ENCODE data around the gene CMTM3. TPM values are rescaled to one million over a fixed set of nuclear protein-coding genes. Genes with fewer than 3 reads are reported as not detected.

CMTM3 gene
- total RNA-seq, 1 experiment from 2014 or later = 39.2 TPM

DNA sequence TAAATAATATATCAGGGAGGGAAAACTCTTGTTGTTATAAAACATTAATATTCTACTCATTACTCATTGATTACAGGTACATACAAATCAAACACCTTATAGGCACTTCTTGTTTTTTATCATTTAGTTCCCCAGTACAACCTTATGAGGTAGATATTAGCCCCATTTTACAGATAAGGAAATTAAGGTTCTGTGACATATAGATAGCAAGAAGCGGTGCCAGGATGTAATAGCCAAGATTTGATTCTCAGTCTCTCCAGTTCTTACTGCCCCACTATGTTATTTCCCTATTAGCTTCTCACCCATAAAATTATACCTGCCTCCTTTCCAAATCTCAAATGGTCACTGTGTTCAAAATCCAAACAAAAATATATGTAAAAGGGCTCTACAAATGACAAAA lies 36.9 kb downstream of the CMTM3 start:
- H3K4me2 ChIP-seq (ENCODE audit: insufficient read depth, insufficient read length, low read length) = no peak overlapping the region
- no peak overlapping the region for H3K14ac ChIP-seq (ENCODE audit: insufficient read depth, low read length)
- no peak overlapping the region for H4K8ac ChIP-seq (replicated peaks; ENCODE audit: insufficient read length, low read depth, low read length)
- H2BK15ac ChIP-seq (ENCODE audit: low read depth, low read length) = no peak overlapping the region
- H3K27ac ChIP-seq (ENCODE audit: insufficient read length, low read depth, low read length) = no peak overlapping the region
- H3K4ac ChIP-seq (ENCODE audit: low read depth, low read length) = no peak overlapping the region
- peaks cover 3% of the 10 kb centered on the region; the same call in 1 of the 2 replicates for H3K4me1 ChIP-seq (ENCODE audit: insufficient read depth, low read length)
- no peak overlapping the region for H4K5ac ChIP-seq (ENCODE audit: insufficient read length, low read depth, low read length)
- H3K27me3 Mint-ChIP-seq (ENCODE audit: low read depth) = no peaks in the 10 kb centered on the region
- TF ChIP-seq, protein P1, sequence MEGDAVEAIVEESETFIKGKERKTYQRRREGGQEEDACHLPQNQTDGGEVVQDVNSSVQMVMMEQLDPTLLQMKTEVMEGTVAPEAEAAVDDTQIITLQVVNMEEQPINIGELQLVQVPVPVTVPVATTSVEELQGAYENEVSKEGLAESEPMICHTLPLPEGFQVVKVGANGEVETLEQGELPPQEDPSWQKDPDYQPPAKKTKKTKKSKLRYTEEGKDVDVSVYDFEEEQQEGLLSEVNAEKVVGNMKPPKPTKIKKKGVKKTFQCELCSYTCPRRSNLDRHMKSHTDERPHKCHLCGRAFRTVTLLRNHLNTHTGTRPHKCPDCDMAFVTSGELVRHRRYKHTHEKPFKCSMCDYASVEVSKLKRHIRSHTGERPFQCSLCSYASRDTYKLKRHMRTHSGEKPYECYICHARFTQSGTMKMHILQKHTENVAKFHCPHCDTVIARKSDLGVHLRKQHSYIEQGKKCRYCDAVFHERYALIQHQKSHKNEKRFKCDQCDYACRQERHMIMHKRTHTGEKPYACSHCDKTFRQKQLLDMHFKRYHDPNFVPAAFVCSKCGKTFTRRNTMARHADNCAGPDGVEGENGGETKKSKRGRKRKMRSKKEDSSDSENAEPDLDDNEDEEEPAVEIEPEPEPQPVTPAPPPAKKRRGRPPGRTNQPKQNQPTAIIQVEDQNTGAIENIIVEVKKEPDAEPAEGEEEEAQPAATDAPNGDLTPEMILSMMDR (conservative IDR thresholded peaks at IDR 0.05) = no peak
- H3K36me3 Mint-ChIP-seq (ENCODE audit: insufficient read depth in 1 of 3, low read depth in 3 of 3) = peaks cover 0 to 2% (median 0%) of the 10 kb centered on the region in 3 experiments; a peak in 2 of 7 replicates
- H3K27ac Mint-ChIP-seq = no peak overlapping the region
- no peak overlapping the region for H3K4me3 Mint-ChIP-seq
- H4K20me1 ChIP-seq (ENCODE audit: control insufficient read depth, insufficient read depth, insufficient read length) = no peaks in the 10 kb centered on the region
- no peak overlapping the region for H3T11ph ChIP-seq (ENCODE audit: low read length)
- no peak overlapping the region for H3K56ac ChIP-seq (ENCODE audit: insufficient read length, low read depth, low read length)
- H3K18ac ChIP-seq (ENCODE audit: insufficient read length, low read depth, low read length) = no peak overlapping the region
- no peak overlapping the region for H4K91ac ChIP-seq (ENCODE audit: insufficient read length, low read depth, low read length)
- no peak overlapping the region for H3K23ac ChIP-seq (ENCODE audit: insufficient read length, low read depth, low read length)
- DNase-seq = no peak
- no peaks in the 10 kb centered on the region for H3K79me1 ChIP-seq (ENCODE audit: insufficient read depth, low read depth, low read length, poor library complexity, severe bottlenecking)
- no peak overlapping the region for H2AFZ ChIP-seq (ENCODE audit: low read length)
- H2BK120ac ChIP-seq (ENCODE audit: low read depth, low read length, poor library complexity, severe bottlenecking) = no peak overlapping the region
- H2BK12ac ChIP-seq (ENCODE audit: insufficient read length, low read depth, low read length) = no peak overlapping the region
- no peak overlapping the region for H2BK5ac ChIP-seq (ENCODE audit: insufficient read length, low read length)
- H2AK5ac ChIP-seq (ENCODE audit: insufficient read length, low read length) = no peak overlapping the region
- no peak overlapping the region for H3K9ac ChIP-seq (ENCODE audit: extremely low read depth, insufficient read length, low read length)
- no peaks in the 10 kb centered on the region; a peak in 1 of 5 replicates for H3K9me3 Mint-ChIP-seq
- H3K23me2 ChIP-seq (ENCODE audit: insufficient read length, low read depth, low read length, poor library complexity, severe bottlenecking) = no peaks in the 10 kb centered on the region
- H3K9me3 ChIP-seq (ENCODE audit: control insufficient read depth, low read depth, low read length) = no peaks in the 10 kb centered on the region
- no peaks in the 10 kb centered on the region for H3K27me3 ChIP-seq (ENCODE audit: insufficient read depth, low read length)
- no peaks in the 10 kb centered on the region; the same call in 1 of the 2 replicates for H3K79me2 ChIP-seq (ENCODE audit: insufficient read depth, low read length)
- H3K4me1 Mint-ChIP-seq = peaks cover 30 to 31% of the 10 kb centered on the region in 2 experiments
- no CpG with 5 or more reads among the region's 1 CpG for WGBS (ENCODE audit: extremely low coverage, insufficient read length, low lambda C conversion rate)
- H2BK20ac ChIP-seq (ENCODE audit: low read depth, low read length, poor library complexity, severe bottlenecking) = no peak overlapping the region
